Panc1 (cell line): Measurements from ENCODE around the gene RPS6KA6. TPM values are rescaled to one million over a fixed set of nuclear protein-coding genes. Genes with fewer than 3 reads are reported as not detected.

Experiments used
- ATAC-seq: fragments of 200-7000 bp; cut with Tn5 transposase; 2 replicates; pipeline ENCODE4 v1.9.1; 2020; ENCODE audit warnings: mild to moderate bottlenecking, moderate library complexity
- BruUV-seq: library from RNA; stranded (reverse); fragments of 400-500 nt; replicated peaks from 2 replicates; lab custom pipeline; 2021; lab: Mats Ljungman, UMichigan
- CTCF ChIA-PET: fragments of 300-600 bp; sonication (Branson Sonifier 250); formaldehyde crosslinking; loops from one replicate; lab custom pipeline; 2022; ENCODE audit warnings: antibody characterized with exemption; lab: Charles Lee
- POLR2A ChIA-PET: fragments of 300-600 bp; sonication (Branson Sonifier 250); formaldehyde crosslinking; loops from one replicate; lab custom pipeline; 2022; ENCODE audit warnings: antibody characterized with exemption; lab: Charles Lee
- DNase-seq: peaks from one replicate; pipeline ENCODE4 v3.0.0-alpha.2; 2010; ENCODE audit warnings: low read depth, low spot score
- H3K27ac ChIP-seq: 2 replicates; pipeline ENCODE4 v1.5.1; 2011; ENCODE audit warnings: mild to moderate bottlenecking, low read length, inconsistent platforms
- H3K27me3 ChIP-seq: fragments of 200-500 bp; sonication (Bioruptor generic); 2 replicates; pipeline ENCODE4 v1.6.0; 2014; ENCODE audit warnings: low read length, inconsistent platforms; ENCODE audit not compliant: control insufficient read depth, insufficient read depth
- H3K36me3 ChIP-seq: fragments of 200-500 bp; sonication (Bioruptor generic); 2 replicates; pipeline ENCODE4 v1.5.1; 2014; ENCODE audit warnings: inconsistent platforms, mild to moderate bottlenecking, low read length, moderate library complexity; ENCODE audit not compliant: control insufficient read depth, insufficient read depth
- H3K4me1 ChIP-seq: 2 replicates; pipeline ENCODE4 v1.5.1; 2011; ENCODE audit warnings: inconsistent platforms, mild to moderate bottlenecking, low read length, moderate library complexity; ENCODE audit not compliant: control insufficient read depth, insufficient read depth
- H3K4me3 ChIP-seq, 2 experiments: 2 replicates each; pipeline ENCODE4 v1.5.1; 2011 to 2012; ENCODE audit warnings: low read depth in 2 of 2, low read length in 2 of 2, mild to moderate bottlenecking in 2 of 2, inconsistent platforms in 1 of 2, moderate library complexity in 1 of 2
- H3K9me3 ChIP-seq: fragments of 200-500 bp; sonication (Bioruptor generic); 2 replicates; pipeline ENCODE4 v1.5.1; 2014; ENCODE audit warnings: low read depth, mild to moderate bottlenecking, inconsistent platforms, low read length, moderate library complexity; ENCODE audit not compliant: control insufficient read depth, insufficient read depth
- POLR2AphosphoS5 ChIP-seq: IDR thresholded peaks from 2 replicates; pipeline ENCODE4 v1.6.1; 2012; ENCODE audit warnings: mild to moderate bottlenecking, low read depth, low read length, moderate library complexity
- REST ChIP-seq, 2 experiments: IDR thresholded peaks; 2 replicates each; pipeline ENCODE4 v1.6.1; 2011 to 2012; ENCODE audit warnings: low read depth in 2 of 2, control low read depth in 1 of 2, low read length in 1 of 2, mild to moderate bottlenecking in 1 of 2, moderate library complexity in 1 of 2; ENCODE audit not compliant: insufficient read depth in 1 of 2
- SIN3A ChIP-seq: IDR thresholded peaks from 2 replicates; pipeline ENCODE4 v1.6.1; 2012; ENCODE audit warnings: low read depth, mild to moderate bottlenecking, low read length, moderate library complexity, borderline replicate concordance; ENCODE audit not compliant: insufficient read depth
- TCF7L2 ChIP-seq: IDR thresholded peaks from 2 replicates; pipeline ENCODE4 v1.6.1; 2011; ENCODE audit warnings: mild to moderate bottlenecking, low read depth, low read length, inconsistent platforms
- in situ Hi-C: cut with HindIII; loops from 2 replicates; pipeline ENCODE4 v1.10.0; 2016; ENCODE audit warnings: low sequenced_read_pairs, low pct_unique_long_range_greater_than_20kb
- intact Hi-C: fragments of 100-400 bp; cut with micrococcal nuclease; formaldehyde crosslinking; loops from one replicate; pipeline ENCODE4 v1.10.0; 2022; ENCODE audit not compliant: unreplicated experiment
- total RNA-seq: library from RNA; stranded (reverse); gene quantifications from one replicate; pipeline ENCODE4 v1.2.1, GENCODE V29; 2021; ENCODE audit not compliant: unreplicated experiment
- TF ChIP-seq, protein P1 (sequence below): fragments of 450-650 bp; IDR thresholded peaks from 2 replicates; pipeline ENCODE4 v1.5.1; 2017; ENCODE audit warnings: mild to moderate bottlenecking

RPS6KA6 gene
- total RNA-seq, 1 experiment from 2014 or later, result 0.05 TPM

- ChIA-PET POLR2A (no interaction called here), CTCF (no interaction called here)
- H3K4me1 ChIP-seq, result no peaks in the 10 kb centered on the region
- H3K27ac ChIP-seq, result no peak overlapping the region
- no peak overlapping the region for H3K4me3 ChIP-seq
- BruUV-seq, result no TSS peak
- no peaks in the 10 kb centered on the region for H3K9me3 ChIP-seq
- in situ Hi-C loops (no loop called here), intact Hi-C loops (no loop called here)
- H3K36me3 ChIP-seq, result no peaks in the 10 kb centered on the region
- TF ChIP-seq REST (IDR thresholded peaks at IDR 0.05; ENCODE audit: insufficient read depth in 1 of 2, low read depth in 2 of 2, low read length in 1 of 2), result no peak
- no peak for TF ChIP-seq SIN3A
- TF ChIP-seq POLR2AphosphoS5, result no peak
- no peak for TF ChIP-seq TCF7L2
- TF ChIP-seq, protein P1, sequence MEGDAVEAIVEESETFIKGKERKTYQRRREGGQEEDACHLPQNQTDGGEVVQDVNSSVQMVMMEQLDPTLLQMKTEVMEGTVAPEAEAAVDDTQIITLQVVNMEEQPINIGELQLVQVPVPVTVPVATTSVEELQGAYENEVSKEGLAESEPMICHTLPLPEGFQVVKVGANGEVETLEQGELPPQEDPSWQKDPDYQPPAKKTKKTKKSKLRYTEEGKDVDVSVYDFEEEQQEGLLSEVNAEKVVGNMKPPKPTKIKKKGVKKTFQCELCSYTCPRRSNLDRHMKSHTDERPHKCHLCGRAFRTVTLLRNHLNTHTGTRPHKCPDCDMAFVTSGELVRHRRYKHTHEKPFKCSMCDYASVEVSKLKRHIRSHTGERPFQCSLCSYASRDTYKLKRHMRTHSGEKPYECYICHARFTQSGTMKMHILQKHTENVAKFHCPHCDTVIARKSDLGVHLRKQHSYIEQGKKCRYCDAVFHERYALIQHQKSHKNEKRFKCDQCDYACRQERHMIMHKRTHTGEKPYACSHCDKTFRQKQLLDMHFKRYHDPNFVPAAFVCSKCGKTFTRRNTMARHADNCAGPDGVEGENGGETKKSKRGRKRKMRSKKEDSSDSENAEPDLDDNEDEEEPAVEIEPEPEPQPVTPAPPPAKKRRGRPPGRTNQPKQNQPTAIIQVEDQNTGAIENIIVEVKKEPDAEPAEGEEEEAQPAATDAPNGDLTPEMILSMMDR, result no peak
- no peaks in the 10 kb centered on the region for H3K27me3 ChIP-seq
- no peak for DNase-seq
- ATAC-seq, result no peak
Measured at GRCh38 chrX:84199688-84200087, 11.7 kb upstream of the RPS6KA6 start.

GRCh38 chrX:84197550-84197949 lies 9.6 kb upstream of the RPS6KA6 start:
- H3K27ac ChIP-seq, result no peak overlapping the region
- no peaks in the 10 kb centered on the region for H3K9me3 ChIP-seq
- no peaks in the 10 kb centered on the region for H3K4me1 ChIP-seq
- in situ Hi-C loops, result no loop called here
- ChIA-PET CTCF (no interaction called here), POLR2A (no interaction called here)
- ATAC-seq (no peak), DNase-seq (no peak)
- H3K4me3 ChIP-seq, result no peak overlapping the region
- H3K36me3 ChIP-seq, result no peaks in the 10 kb centered on the region
- no peak for TF ChIP-seq SIN3A
- no peak for TF ChIP-seq POLR2AphosphoS5
- no peak for TF ChIP-seq REST (IDR thresholded peaks at IDR 0.05; ENCODE audit: insufficient read depth in 1 of 2, low read depth in 2 of 2, low read length in 1 of 2)
- no peak for TF ChIP-seq TCF7L2
- TF ChIP-seq, protein P1, result no peak
- intact Hi-C loops, result no loop called here
- no peaks in the 10 kb centered on the region for H3K27me3 ChIP-seq
- BruUV-seq, result no TSS peak
